ENCODE data around the gene FAM107A. TPM values are rescaled to one million over a fixed set of nuclear protein-coding genes. Genes with fewer than 3 reads are reported as not detected.

FAM107A gene
- total and polyA plus RNA-seq, 2 of the 4 experiments (the other 2 are of a cell fraction): not detected

DNA sequence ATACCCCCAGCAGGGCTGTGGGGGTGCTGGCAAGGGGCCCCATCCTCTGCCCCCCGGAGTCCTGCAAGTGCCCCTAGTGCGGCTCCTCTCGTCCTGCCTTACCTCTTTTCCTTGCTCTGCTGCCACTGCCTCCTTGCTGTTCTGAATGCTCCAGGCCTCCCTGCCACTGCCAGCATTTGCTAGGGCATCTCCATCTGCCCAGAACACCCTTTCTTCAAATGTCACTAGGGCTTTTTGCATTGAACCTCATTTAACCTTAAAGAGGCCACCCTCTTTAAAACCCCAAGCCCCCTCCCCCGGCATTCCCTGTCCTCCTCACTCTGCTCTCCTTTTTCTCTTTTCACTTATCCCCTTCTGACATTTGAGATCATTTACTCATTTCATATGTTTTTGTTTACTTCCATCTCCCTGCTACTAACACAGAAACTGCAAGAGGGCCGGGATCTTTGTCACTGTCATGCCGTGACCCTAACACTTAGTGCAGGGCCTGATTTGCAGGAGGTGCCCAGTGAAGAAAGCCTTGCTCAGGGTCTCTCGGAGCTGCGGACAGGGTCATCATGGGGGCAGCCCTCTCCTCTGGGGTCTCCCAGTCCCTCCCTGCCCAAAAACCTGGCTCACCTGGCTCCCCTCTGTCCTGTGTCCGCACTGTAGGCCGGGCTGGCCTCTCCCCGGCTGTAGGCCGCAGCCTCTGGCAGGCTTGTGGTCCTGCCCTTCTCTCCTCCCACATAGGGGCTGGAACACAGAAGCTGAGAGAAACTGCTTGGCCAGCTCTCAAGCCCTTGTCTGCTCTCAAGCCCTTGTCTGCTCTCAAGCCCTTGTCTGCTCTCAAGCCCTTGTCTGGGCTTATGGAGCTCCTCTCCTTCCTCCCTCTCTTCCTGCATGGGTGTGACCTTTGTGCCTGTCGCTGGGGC is 40.4 kb downstream of the FAM107A start, which contains the start of gene ACOX2 (continued):
- TF ChIP-seq CTCF (conservative IDR thresholded peaks at IDR 0.05; ENCODE audit: low read depth, low read length) (no peak), RAD21 (IDR thresholded peaks at IDR 0.05; ENCODE audit: low read length) (no peak)

Data from IMR-90 (cell line).